HG02798 (cell line): ENCODE measurements around the gene DLEC1.
A peak's percentile ranks its signal among the peaks of the same experiment; 100 is the strongest.

Source experiments
- ATAC-seq: cut with Tn5 transposase; IDR thresholded peaks from one replicate; pipeline ENCODE4 v1.9.1; 2021; ENCODE audit warnings: mild to moderate bottlenecking; ENCODE audit not compliant: unreplicated experiment, poor library complexity

DLEC1 gene, protein sequence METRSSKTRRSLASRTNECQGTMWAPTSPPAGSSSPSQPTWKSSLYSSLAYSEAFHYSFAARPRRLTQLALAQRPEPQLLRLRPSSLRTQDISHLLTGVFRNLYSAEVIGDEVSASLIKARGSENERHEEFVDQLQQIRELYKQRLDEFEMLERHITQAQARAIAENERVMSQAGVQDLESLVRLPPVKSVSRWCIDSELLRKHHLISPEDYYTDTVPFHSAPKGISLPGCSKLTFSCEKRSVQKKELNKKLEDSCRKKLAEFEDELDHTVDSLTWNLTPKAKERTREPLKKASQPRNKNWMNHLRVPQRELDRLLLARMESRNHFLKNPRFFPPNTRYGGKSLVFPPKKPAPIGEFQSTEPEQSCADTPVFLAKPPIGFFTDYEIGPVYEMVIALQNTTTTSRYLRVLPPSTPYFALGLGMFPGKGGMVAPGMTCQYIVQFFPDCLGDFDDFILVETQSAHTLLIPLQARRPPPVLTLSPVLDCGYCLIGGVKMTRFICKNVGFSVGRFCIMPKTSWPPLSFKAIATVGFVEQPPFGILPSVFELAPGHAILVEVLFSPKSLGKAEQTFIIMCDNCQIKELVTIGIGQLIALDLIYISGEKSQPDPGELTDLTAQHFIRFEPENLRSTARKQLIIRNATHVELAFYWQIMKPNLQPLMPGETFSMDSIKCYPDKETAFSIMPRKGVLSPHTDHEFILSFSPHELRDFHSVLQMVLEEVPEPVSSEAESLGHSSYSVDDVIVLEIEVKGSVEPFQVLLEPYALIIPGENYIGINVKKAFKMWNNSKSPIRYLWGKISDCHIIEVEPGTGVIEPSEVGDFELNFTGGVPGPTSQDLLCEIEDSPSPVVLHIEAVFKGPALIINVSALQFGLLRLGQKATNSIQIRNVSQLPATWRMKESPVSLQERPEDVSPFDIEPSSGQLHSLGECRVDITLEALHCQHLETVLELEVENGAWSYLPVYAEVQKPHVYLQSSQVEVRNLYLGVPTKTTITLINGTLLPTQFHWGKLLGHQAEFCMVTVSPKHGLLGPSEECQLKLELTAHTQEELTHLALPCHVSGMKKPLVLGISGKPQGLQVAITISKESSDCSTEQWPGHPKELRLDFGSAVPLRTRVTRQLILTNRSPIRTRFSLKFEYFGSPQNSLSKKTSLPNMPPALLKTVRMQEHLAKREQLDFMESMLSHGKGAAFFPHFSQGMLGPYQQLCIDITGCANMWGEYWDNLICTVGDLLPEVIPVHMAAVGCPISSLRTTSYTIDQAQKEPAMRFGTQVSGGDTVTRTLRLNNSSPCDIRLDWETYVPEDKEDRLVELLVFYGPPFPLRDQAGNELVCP (N-terminal part only)

DNA sequence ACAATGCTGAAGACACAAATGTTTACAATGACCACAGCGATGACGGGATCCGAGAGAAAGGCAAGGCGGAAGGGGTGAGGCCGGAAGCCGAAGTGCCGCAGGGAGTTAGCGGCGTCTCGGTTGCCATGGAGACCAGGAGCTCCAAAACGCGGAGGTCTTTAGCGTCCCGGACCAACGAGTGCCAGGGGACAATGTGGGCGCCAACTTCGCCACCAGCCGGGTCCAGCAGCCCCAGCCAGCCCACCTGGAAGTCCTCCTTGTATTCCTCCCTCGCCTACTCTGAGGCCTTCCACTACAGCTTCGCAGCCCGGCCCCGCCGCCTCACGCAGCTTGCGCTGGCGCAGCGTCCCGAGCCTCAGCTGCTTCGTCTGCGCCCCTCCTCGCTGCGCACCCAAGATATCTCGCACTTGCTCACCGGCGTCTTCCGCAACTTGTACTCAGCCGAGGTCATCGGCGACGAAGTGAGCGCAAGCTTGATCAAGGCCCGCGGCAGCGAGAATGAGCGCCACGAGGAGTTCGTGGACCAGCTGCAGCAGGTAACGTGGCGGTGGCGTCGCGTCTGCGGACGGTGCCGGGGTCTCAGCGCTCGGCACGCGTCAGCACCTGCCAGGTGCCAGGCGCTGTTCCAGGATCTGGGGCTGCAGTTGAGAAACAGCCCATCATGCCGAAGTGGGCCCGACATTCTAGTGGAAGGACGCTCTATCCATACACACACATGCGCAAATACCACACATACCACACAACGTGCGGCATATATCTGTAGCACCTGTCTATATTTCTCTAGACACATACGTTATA lies at the start of gene DLEC1:
Gene DLEC1, plus strand, starts transcription at position 108 of the 798 bp plus-strand sequence. Its CDS starts 18 bp downstream, at position 126.
- ATAC-seq = peak; percentile 91

DNA sequence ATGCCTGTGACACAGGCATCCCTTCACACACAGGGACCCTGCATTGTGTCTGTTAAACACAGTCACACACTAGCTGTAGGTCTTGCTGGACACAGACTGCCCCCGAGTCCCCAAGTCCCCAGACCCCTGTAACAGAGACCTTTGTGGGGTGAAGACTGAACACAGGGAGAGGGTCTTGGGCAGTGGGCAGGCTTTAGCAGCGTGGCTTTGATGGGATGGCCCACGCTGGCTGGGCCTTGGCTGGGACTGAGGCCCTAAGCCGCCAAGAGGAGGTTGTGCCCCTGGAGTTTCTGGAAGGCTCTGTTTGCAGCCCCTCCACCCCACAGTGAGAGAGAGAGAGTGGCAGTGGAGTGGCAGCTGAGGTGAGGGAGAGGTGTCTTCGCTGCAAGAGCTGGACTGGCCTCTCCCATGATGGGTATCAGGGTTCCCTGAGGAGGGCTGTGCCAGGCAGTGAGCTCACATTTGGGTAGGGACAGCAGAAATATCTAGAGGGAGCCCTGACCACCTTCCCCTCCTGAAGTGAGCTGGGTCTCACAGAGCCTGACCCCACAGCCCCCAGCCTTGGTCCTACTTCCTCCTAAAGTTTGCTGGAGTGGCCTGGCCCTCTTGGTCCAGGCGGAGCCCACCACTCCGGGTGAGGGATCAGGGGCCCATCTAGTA lies 49.1 kb upstream of the DLEC1 start:
- no peak for ATAC-seq

DNA sequence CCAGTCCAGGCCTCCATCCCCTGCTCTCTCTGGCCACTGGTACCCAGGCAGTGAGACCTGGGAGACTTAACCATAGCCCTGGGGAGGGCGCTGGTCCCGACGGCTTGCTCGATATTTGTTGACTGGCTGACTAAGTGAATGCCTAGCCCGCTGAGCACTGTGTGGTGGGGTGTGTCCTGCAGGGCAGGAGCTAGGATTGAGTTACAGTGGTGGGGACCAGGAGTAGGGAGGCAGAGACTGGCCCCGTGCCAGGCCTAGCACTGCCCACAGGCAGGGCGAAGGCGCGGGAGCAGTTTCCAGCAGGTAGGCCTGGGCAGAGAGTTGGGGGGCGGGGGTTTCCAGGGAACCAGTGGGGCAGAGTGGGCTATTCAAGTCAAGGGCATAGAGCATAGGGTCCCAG lies 48.5 kb upstream of the DLEC1 start, which contains the start of gene VILL:
Gene VILL, plus strand, starts transcription at position 260 of the 400 bp plus-strand sequence. CDS start 2,887 bp downstream, outside the sequence.
- no peak for ATAC-seq

DNA sequence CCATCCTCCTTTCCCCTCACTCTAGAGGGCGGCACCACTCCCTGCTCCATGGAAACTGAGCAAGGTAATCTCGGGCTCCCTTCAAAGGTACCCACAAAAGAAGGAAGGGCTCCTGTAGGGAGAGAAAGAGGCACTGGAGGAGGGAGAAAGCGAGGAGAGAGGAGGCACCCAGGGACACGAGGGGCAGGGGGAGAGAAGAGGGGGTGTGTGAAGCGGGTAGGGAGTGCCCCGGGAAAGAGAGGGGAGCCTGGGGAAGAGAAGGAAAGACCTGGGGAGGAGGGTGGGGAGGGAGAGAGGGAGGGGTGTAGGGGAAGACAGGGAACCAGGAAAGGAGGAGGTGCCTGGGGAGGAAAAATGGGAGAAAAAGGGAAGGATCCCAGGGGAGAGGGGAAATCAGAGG lies 47.9 kb upstream of the DLEC1 start:
- ATAC-seq = no peak

DNA sequence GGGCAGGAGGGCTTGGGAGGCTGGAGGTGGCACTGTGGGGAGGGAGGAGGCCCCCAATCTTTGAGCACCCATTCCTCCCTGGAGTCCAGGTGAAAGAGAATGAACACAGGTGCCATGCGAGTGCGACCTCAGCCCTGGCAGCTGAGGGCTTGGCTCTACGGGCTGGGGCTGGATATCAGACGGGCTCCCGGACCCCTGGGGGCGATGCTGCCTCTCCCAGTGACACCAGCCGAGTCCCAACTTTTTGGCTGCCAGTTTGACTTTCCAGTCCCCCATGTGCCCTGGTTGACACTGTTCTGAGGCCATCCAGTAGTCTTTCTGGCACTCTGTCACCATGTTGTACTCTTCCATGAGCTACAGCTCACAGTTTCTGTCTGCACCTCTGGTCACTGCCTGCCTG lies 47.2 kb upstream of the DLEC1 start:
- no peak for ATAC-seq

DNA sequence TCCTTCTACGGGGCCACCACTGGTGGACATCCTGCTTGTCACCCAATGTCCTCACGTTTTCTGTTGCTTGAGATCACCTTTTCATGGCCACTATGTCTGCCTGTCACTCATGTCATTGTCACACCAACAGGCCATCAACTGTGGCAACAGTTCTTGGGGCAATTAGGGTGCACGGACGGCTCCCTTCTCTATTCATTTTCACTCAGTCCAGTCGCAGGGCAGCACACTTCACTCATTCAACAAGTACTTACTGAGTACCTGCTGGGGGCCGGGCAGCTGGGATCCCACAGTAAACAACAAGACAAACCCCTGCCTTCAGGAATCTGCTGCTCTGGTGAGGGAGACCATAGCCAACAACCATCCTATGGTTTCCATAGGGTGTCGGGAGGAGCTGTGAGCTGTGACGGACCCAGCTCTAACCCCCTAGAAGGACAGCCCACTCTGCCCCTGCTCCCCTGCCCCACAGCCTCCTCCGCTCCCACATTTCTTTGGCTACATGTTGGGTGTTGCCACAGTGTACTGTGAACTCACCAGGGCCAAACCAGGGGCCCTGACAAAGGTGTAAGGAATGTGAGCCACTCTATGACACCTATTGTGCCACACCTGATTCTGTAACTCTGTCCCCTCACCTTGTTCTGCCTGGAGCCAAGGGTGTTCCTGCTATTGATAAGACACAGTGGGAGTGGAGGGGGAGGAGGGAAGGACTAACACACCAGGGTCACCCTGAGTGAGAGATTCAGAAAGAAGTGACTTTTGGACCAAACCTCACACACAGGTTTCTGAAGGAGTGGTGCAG lies 46.5 kb upstream of the DLEC1 start:
- no peak for ATAC-seq

DNA sequence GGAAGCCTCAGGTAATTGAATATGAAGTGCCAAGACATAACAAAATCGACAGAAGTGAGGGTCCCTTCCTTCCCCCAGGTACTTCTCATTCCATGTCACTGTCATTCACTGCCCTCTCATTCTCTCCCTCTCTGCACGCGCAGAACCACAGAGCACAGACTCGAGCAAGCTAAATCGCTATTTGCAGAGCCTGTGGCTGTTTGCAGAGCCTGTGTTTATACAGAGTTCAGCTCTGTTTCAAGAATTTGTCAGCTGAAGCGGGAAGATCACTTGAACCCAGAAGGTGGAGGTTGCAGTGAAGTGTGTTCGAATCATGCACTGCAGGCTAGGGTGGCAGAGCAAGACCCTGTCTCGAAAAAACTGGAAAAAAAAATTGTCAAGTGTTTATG lies 45.9 kb upstream of the DLEC1 start:
- ATAC-seq = no peak

DNA sequence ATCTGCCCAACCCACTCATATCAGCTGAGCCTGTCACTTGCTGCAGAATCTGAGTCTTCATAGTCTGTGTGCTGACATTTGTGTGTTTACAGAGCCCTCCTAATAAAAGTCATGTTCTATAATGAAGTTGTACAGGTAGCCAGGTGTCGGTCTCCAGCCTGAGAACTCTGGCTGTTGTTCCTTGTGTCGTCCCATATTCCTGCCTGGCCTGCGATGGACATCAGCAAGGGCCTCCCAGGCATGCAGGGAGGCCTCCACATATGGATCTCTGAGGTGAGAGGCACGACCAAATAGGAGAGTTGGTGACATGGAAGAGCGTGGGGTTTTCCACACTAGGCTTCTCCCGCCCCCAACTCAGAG lies 45.6 kb upstream of the DLEC1 start:
- no peak for ATAC-seq

DNA sequence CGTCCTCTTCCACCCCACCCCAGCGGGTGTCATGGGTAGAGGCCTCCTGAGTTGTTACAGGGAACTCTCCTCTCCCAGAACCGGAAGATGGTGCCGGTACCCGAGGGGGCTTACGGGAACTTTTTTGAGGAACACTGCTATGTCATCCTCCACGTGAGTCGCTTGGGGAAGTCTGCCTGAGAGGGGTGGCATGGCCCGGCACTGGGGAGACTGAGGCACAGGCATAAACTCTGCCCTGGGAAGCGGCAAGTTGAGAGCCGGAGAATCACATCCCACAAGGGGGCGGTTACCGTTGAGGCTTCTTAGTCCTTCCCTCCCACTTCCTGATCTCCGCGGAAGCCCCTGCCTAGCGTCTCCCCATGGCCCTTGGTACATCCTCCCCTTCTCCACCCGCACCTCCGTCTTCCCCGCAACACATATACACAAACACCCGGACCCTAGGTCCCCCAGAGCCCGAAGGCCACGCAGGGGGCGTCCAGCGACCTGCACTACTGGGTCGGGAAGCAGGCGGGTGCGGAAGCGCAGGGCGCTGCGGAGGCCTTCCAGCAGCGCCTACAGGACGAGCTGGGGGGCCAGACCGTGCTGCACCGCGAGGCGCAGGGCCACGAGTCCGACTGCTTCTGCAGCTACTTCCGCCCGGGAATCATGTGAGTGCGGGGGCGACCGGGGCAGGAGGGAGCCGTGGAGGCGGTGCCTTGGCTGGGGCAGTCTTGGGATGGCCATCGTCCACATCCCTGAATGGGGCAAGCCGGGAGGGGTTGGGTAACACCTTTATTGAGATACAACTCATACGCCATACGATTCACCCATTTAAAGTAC lies 45.0 kb upstream of the DLEC1 start:
- ATAC-seq = peak; percentile 60

DNA sequence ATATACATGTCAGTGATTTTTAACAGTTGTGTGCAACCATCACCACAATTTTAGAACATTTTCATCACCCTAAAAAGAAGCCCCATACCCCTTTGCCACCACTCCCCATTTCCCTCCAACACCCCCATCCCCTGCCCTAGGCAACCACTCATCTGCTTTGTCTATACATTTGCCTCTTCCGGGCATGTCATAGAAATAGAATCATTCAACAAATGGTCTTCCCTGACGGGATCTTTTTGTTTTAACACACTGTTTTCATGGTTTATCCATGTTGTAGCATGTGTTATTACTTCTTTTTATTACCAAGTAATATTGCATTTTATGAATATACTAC lies 44.4 kb upstream of the DLEC1 start:
- ATAC-seq = no peak

DNA sequence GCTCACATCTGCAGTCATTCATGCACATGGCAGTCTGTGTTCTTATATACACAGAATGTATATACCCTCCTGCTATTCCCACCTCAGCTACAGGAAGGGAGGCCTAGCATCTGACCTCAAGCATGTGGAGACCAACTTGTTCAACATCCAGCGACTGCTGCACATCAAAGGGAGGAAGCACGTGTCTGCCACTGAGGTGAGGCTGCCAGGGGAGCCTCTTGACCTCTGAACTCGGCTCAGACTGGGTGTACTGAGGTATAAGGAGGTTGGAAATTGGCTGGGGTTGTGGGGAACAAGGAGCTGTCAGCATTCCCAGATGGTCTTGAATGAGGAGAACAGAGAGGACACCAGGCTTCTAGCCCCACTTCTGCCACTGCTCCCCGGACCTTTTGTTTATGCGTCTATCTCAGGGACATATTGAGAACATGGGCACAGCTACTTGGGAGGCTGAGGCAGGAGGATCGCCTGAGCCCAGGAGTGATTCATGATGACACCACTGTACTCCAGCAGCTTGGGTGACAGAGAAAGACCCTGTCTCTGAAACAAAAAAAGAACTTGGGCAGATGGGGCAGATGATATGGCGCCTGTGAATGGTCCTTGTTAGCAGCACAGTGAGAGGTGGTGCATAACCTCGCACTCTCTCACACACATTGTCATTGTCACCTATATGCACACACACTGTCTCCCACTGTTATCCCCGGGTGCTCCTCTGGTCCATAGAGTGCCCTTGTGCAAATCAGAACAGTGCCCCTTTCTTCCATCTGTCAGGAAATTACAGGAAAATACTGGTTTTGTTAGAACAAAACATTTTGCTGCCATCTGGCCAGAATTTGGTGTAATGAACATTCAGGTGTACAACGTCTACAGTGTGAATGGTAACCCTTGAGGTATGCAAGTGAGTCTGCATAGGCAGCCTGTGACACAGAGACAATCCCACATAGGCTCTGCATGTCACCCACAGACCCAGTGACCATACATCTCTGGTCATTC lies 43.1 kb upstream of the DLEC1 start:
- no peak for ATAC-seq

DNA sequence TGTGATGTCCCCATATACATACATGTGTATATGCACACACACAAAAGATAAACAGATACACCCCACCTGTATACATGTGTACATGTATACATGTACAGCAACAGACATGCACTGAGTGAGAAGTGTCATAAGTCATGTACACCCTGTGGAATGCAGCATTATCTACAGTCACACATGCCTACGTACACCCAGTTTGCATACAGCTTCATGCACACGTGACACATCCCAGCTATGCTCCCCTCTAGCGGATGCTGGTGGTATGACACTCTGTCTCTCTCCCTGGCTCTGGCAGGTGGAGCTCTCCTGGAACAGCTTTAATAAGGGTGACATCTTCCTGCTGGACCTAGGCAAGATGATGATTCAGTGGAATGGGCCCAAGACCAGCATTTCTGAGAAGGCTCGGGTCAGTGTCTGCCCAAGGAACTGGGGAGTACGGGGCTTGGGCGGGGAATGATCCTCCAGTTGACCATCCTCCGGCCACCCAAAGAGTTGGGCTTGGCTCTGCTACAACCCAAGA lies 42.2 kb upstream of the DLEC1 start:
- ATAC-seq = peak; percentile 58

DNA sequence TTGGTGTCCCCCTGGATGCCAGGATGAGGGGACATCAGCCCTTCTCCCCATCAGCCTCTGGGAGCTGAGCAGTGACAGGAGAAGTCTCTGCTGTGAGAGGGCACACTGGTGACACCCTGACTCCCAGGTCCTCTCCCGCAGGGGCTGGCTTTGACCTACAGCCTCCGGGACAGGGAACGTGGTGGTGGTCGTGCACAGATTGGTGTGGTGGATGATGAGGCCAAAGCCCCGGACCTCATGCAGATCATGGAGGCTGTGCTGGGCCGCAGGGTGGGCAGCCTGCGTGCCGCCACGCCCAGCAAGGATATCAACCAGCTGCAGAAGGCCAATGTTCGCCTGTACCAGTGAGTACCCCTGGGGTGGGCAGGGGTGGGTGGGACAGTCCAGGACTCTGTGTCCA lies 41.7 kb upstream of the DLEC1 start:
- no peak for ATAC-seq

DNA sequence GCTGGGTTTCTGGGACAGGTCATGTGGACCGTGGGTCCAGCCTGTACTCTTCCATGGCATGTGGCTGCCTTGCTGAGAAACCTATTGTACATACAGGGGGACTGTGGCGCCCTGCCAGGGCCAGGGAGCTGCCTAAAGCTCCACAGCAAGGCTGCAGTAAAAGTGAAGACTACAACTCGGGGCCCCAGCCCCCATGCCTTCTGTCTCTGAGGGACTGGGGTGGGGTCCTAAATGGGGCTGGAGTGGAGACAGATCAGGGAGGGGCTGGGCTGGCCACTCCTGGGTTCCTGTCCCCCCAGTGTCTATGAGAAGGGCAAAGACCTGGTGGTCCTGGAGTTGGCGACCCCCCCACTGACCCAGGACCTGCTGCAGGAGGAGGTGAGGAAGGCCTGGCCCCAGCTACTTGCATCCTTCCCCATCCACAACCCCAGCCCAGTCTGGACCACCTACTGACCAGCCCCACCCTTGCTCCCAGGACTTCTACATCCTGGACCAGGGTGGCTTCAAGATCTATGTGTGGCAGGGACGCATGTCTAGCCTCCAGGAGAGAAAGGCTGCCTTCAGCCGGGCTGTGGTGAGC lies 41.1 kb upstream of the DLEC1 start:
- no peak for ATAC-seq

DNA sequence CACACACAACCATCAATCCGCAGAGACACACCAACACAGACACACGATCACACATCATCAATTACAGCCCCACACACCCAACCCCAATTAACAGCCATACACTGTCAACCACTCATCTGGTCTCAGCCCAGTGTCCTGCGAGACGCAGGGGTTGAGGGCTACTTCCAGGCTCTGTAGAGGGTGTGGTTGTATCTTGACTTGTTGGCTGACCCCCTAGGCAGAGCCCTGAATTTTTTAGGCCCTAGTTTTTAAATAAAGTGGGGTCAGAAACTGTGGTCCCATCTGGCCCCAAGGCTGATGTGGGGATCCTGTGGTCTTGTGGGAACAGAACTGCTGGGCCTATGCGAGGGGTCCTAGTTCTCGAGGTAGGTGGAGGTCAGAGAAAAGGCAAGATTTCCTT lies 39.2 kb upstream of the DLEC1 start:
- ATAC-seq = no peak
